Measurements from ENCODE around the gene NKAPL. TPM values are rescaled to one million over a fixed set of nuclear protein-coding genes. Genes with fewer than 3 reads are reported as not detected.

NKAPL gene
- total and polyA plus RNA-seq, 2 donors (not counting 1 experiment from before 2014, with no cell fraction given) = 1.2 to 3.3 TPM

DNA sequence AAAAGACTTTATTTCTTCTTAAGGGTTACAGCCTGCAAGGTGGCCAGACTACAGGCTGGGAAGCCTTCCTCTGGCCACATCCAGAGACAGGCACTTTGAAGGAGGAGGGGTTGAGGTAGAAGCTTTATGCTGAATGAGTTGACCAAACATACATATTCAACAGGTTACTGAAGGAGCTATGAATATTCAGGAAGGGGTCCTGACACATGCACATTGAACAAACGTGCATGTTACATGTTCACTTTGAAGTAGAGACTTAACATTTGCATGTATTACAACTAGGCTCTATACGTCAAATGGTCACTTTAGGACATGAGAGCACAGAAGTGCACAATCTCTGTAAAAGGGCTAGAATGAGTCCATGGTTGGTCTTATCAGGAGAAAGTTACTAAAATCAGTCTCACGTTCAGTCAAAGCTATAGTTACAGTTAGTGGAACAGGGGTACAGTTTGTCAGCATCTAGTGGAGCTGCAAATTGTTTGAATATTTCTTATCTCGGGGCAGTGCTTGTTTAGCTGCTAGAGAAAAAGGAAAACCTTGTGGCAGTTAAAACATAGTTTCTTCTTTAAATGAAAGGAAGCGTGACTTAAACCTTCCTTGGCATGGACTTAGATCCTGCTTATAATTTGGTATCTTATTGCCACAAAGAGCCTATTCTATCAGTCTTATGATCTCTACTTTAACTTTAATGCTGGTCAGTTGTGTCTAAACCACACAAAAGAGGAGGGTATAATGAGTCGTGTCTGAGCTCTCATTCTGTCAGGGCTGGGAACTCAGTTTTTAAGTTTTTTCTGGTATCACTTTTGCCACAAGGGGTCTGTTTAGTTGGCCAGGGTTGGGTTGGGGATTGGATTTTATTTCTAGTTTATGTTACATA, 38.6 kb upstream of the NKAPL start:
- no peak overlapping the region for H3K27ac ChIP-seq (ENCODE audit: insufficient read depth, low read length)
- no peak for TF ChIP-seq EZH2 (IDR thresholded peaks at IDR 0.05; ENCODE audit: low read length, missing control alignments)
- TF ChIP-seq, protein P1, sequence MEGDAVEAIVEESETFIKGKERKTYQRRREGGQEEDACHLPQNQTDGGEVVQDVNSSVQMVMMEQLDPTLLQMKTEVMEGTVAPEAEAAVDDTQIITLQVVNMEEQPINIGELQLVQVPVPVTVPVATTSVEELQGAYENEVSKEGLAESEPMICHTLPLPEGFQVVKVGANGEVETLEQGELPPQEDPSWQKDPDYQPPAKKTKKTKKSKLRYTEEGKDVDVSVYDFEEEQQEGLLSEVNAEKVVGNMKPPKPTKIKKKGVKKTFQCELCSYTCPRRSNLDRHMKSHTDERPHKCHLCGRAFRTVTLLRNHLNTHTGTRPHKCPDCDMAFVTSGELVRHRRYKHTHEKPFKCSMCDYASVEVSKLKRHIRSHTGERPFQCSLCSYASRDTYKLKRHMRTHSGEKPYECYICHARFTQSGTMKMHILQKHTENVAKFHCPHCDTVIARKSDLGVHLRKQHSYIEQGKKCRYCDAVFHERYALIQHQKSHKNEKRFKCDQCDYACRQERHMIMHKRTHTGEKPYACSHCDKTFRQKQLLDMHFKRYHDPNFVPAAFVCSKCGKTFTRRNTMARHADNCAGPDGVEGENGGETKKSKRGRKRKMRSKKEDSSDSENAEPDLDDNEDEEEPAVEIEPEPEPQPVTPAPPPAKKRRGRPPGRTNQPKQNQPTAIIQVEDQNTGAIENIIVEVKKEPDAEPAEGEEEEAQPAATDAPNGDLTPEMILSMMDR (conservative IDR thresholded peaks at IDR 0.05 in 1 of 2, IDR thresholded peaks at IDR 0.05 in 1 of 2; ENCODE audit: low read depth in 1 of 2, low read length in 2 of 2) = no peak
- DNase-seq (ENCODE audit: low read depth in 2 of 2) = peak in 1 of 2 donors; percentile 47
- H3K9me3 ChIP-seq (ENCODE audit: control insufficient read depth, insufficient read depth, low read depth, low read length) = no peaks in the 10 kb centered on the region
- no peaks in the 10 kb centered on the region for H4K20me1 ChIP-seq (ENCODE audit: control insufficient read depth, extremely low read depth, insufficient read depth, low read length)
- no peaks in the 10 kb centered on the region for H3K36me3 ChIP-seq (ENCODE audit: control insufficient read depth, insufficient read depth, low read length)
- no peaks in the 10 kb centered on the region for H3K79me2 ChIP-seq (ENCODE audit: control insufficient read depth, insufficient read depth, low read length)
- peaks cover 4% of the 10 kb centered on the region for H3K4me1 ChIP-seq (ENCODE audit: control insufficient read depth, extremely low read depth, insufficient read depth, low read length)
- no peak overlapping the region for H3K9ac ChIP-seq (ENCODE audit: insufficient read depth, low read length)
- H3K4me3 ChIP-seq (replicated peaks in 1 of 4; ENCODE audit: control extremely low read depth in 1 of 4, insufficient read depth in 1 of 4, low read depth in 3 of 4, low read length in 4 of 4) = no peak overlapping the region
- no peak overlapping the region for H3K4me2 ChIP-seq (ENCODE audit: extremely low read depth, insufficient read depth, low read length)
- H2AFZ ChIP-seq (ENCODE audit: low read length) = peak overlapping the region; percentile 55
- no peaks in the 10 kb centered on the region for H3K27me3 ChIP-seq (ENCODE audit: control insufficient read depth, insufficient read depth, low read length)

DNA sequence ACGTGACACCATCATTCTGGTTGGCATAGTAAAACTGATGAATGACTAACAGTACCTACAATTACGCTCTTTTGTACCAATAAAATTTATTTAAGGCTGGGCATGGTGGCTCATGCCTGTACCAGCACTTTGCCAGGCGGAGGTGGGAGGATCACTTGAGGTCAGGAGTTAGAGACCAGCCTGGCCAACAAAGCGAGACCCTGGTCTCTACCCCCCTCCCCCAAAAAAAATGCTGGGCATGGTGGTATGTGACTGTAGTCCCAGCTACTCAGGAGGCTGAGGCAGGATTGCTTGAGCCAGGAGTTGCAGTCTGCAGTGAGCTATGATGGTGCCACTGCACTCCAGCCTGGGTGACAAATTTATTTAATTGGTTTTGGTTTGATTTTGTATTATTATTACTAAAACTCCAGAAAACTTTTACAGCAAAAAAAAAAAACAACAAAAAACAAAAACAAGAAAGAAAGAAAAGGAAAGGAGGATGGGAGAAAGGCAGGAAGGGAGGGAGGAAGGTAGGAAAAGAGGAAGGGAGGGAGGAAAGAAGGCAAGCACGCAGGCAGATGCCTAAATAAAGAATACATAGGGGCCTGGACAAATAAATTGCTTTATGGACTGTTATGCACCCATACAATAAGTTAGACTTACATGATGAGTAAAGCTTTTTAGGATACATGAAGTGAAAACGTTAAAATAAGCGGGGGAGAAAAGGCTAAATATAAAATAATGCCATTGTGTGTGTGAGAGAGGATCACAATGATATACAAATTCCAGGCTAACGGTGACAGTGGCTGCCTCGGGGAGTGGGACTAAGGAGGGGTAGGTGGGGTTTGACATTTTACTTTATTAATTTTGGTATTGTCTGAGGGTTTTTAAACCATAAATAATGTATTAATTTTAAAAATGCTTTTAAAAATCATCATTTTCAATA, 34.7 kb upstream of the NKAPL start:
- peak overlapping the region; percentile 86 for H3K4me2 ChIP-seq (ENCODE audit: extremely low read depth, insufficient read depth, low read length)
- peaks cover 2% of the 10 kb centered on the region for H3K4me1 ChIP-seq (ENCODE audit: control insufficient read depth, extremely low read depth, insufficient read depth, low read length)
- no peaks in the 10 kb centered on the region for H4K20me1 ChIP-seq (ENCODE audit: control insufficient read depth, extremely low read depth, insufficient read depth, low read length)
- H3K27me3 ChIP-seq (ENCODE audit: control insufficient read depth, insufficient read depth, low read length) = no peaks in the 10 kb centered on the region
- H3K27ac ChIP-seq (ENCODE audit: insufficient read depth, low read length) = peak overlapping the region; percentile 69
- peak overlapping the region; percentile 71 to 93 (median 80) for H3K4me3 ChIP-seq (replicated peaks in 1 of 4; ENCODE audit: control extremely low read depth in 1 of 4, insufficient read depth in 1 of 4, low read depth in 3 of 4, low read length in 4 of 4)
- H2AFZ ChIP-seq (ENCODE audit: low read length) = peak overlapping the region; percentile 90
- peaks cover 11% of the 10 kb centered on the region for H3K36me3 ChIP-seq (ENCODE audit: control insufficient read depth, insufficient read depth, low read length)
- TF ChIP-seq, protein P1 (conservative IDR thresholded peaks at IDR 0.05 in 1 of 2, IDR thresholded peaks at IDR 0.05 in 1 of 2; ENCODE audit: low read depth in 1 of 2, low read length in 2 of 2) = no peak
- TF ChIP-seq EZH2 (IDR thresholded peaks at IDR 0.05; ENCODE audit: low read length, missing control alignments) = no peak
- H3K9me3 ChIP-seq (ENCODE audit: control insufficient read depth, insufficient read depth, low read depth, low read length) = no peaks in the 10 kb centered on the region
- H3K79me2 ChIP-seq (ENCODE audit: control insufficient read depth, insufficient read depth, low read length) = peaks cover 11% of the 10 kb centered on the region
- DNase-seq (ENCODE audit: low read depth in 2 of 2) = no peak
- peak overlapping the region; percentile 69 for H3K9ac ChIP-seq (ENCODE audit: insufficient read depth, low read length)

Data from fibroblast of lung (primary cell).